SKM-1 (cell line): Measurements from ENCODE around the gene COPS7A.
A peak's percentile ranks its signal among the peaks of the same experiment; 100 is the strongest.
"Not testable (repeated sequence)": the region's sequence is repeated elsewhere in the genome, so short reads cannot be mapped to it uniquely, and the experiment has no call there.

Source experiments
- DNase-seq: peaks from one replicate; lab custom pipeline; 2025; ENCODE audit not compliant: unreplicated experiment; lab: John Stamatoyannopoulos, UW

Gene COPS7A

DNA sequence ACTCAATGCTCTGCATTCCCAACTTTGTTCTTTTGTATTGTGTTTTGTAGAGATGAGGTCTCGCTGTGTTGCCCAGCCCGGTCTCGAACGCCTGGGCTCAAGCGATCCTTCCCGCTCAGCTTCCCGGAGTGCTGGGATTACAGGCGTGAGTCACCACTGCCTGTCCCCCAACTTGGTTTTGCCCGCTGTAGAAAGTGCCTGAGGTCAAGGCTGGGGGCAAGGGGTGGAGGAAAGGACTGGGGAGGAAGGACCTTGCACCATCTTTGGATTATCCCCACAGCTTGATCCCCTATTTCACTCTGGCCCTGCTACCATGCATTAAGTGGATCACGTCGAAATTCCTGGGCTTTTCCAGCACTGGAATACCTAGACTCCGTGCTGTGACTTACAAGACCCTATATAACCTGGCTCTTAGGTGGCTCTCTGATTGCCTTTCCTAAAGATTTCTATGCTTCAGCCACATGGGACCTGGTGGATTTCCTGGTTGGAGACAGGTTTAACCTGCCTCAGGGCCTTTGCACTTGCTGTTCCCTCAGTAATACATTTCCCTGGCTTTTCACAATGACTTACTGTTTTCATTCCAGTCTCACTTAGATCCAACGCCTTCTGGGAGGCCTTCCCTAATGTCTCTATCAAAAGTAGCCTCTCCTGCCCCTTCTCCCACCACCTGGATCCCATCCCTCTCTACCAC lies 22.6 kb upstream of the COPS7A start:
- DNase-seq, result no peak

DNA sequence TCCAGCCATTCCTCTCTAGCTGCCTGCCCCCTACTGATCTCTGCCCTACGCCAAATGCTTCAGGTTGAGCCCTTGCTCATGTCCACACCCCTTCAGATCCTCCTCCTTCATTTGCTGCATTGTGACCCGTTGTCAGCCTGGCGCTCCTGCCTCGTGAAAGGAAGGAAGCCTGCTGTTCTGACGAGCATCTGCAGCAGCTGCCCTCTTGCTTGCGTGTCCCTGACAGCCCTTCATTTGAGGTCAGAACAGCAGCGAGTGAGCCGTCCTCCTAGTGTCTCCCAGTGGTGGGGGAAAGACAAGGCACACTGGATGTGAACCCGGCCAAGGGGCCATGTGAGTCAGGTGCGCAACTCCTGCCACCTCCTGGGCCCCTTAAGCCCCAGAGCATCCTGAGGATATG lies 20.2 kb upstream of the COPS7A start:
- no peak for DNase-seq

DNA sequence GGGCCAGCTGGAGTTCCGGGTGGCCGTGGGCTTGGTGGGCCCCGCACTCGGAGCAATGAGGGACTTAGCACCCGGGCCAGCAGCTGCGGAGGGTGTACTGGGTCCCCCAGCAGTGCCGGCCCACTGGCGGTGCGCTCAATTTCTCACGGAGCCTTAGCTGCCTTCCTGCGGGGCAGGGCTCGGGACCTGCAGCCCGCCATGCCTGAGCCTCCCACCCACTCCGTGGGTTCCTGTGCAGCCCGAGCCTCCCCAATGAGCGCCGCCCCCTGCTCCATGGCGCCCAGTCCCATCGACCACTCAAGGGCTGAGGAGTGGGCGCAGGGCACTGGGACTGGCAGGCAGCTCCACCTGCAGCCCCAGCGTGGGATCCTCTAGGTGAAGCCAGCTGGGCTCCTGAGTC lies 15.5 kb upstream of the COPS7A start:
- DNase-seq, result not testable (repeated sequence)

DNA sequence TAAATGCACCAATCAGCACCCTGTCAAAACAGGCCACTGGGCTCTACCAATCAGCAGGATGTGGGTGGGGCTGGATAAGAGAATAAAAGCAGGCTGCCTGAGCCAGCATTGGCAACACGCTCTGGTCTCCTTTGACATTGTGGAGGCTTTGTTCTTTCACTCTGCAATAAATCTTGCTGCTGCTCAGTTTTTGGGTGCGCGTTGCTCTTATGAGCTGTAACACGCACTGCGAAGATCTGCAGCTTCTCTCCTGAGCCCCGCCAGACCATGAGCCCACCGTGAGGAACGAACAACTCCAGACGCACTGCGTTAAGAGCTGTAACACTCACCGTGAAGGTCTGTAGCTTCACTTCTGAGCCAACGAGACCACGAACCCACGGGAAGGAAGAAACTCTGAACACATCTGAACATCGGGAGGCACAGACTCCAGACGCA lies 14.9 kb upstream of the COPS7A start:
- DNase-seq, result no peak

DNA sequence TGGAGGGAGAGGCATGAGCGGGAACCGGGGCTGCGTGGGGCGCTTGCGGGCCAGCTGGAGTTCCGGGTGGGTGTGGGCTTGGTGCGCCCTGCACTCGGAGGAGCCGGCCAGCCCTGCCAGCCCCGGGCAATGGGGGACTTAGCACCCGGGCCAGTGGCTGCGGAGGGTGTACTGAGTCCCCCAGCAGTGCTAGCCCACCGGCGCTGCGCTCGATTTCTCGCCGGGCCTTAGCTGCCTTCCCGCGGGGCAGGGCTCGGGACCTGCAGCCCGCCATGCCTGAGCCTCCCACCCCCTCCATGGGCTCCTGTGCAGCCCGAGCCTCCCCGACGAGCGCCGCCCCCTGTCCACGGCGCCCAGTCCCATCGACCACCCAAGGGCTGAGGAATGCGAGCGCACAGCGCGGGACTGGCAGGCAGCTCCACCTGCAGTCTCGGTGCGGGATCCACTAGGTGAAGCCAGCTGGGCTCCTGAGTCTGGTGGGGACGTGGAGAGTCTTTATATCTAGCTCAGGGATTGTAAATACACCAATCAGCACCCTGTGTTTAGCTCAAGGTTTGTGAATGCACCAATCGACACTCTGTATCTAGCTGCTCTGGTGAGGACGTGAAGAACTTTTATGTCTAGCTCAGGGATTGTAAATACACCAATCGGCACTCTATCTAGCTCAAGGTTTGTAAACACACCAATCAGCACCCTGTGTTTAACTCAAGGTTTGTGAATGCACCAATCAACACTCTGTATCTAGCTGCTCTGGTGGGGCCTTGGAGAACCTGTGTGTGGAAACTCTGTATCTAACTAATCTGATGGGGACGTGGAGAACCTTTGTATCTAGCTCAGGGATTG lies 7.6 kb upstream of the COPS7A start:
- DNase-seq, result not testable (repeated sequence)

DNA sequence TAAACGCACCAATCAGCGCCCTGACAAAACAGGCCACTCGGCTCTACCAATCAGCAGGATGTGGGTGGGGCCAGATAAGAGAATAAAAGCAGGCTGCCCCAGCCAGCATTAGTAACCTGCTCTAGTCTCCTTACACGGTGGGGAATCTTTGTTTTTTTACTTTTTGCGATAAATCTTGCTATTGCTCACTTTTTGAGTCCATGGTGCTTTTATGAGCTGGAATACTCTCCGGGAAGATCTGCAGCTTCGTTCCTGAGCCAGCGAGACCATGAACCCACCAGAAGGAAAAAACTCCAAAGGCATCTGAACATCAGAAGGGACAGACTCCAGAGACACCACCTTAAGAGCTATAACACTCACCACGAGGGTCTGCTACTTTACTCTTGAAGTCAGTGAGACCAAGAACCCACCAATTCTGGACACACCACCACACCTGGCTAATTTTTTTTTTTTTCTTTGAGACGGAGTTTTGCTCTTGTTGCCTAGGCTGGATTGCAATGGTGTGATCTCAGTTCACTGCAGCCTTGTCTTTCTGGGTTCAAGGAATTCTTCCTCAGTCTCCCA lies 6.9 kb upstream of the COPS7A start:
- no peak for DNase-seq

DNA sequence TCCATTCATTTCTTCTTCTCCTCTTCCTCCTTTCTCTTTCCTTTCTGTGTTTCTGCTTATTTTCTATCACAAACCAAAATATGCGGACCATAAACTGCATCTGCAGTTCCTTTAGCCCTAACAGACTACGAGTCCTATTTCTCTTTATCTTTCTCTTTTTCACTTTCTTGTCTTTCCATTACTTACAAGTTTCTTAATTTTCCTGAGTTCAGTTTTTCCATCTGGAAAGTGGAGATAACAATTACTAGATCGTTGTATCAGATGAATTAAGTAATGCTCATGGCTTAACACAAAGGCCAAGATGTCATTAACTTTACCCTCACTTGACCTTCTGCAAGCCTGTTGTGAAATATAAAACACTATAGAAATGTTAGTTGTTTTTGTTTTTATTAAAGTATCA lies 983 bp upstream of the COPS7A start:
- DNase-seq, result no peak

DNA sequence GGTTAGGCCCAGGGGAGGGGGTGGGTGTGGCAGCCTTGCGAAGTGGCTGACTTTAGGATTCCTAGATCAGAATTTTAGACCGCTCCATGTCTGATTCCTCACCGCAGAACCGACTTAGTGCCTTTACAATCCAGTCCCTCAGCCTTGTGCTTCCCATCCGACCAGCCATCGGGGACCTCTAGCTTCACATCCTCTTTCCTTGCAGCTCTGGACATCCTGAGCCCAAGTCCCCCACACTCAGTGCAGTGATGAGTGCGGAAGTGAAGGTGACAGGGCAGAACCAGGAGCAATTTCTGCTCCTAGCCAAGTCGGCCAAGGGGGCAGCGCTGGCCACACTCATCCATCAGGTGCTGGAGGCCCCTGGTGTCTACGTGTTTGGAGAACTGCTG lies 557 bp downstream of the COPS7A start:
- no peak for DNase-seq

DNA sequence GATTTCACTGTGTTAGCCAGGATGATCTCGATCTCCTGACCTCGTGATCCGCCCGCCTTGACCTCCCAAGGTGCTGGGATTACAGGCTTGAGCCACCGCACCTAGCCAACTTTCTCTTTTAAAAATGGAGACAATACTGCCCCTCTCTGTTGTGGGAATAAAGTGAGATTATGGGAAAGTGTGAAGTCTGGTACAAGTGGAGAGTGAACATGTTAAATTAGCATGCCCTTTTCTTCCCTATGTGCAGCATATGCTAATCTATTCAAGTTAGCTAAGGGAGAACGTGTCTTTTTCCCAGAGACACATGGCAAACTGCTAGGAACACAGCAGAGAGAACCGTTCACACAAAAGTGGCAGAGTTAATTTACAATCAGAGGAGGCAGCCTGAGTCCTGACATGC lies 1.5 kb downstream of the COPS7A start:
- DNase-seq, result no peak

DNA sequence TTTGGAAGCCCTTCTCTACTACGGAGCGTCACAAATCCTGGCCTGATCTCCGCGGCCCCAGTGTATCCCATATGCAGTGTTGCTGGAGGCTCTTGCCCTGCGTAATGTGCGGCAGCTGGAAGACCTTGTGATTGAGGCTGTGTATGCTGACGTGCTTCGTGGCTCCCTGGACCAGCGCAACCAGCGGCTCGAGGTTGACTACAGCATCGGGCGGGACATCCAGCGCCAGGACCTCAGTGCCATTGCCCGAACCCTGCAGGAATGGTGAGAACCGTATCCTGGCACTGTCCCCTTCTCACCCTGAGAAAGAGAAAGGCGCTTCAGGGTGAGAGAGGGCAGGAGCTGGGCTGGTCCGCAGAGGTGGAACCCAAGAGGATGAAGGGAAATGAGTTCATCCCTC lies 5.3 kb downstream of the COPS7A start:
- DNase-seq, result no peak

DNA sequence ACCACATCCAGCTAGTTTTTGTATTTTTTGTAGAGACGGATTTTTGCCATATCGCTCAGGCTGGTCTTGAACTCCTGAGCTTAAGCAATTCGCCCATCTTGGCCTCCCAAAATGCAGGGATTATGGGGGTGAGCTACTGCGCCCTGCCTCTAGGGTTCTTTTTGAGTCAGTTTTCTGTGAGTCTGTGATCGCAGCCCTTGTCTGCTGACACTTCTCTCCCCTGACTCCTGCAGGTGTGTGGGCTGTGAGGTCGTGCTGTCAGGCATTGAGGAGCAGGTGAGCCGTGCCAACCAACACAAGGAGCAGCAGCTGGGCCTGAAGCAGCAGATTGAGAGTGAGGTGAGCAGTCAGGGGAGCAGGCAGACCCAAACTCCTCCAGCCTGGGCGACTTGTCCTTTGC lies 6.3 kb downstream of the COPS7A start:
- no peak for DNase-seq

DNA sequence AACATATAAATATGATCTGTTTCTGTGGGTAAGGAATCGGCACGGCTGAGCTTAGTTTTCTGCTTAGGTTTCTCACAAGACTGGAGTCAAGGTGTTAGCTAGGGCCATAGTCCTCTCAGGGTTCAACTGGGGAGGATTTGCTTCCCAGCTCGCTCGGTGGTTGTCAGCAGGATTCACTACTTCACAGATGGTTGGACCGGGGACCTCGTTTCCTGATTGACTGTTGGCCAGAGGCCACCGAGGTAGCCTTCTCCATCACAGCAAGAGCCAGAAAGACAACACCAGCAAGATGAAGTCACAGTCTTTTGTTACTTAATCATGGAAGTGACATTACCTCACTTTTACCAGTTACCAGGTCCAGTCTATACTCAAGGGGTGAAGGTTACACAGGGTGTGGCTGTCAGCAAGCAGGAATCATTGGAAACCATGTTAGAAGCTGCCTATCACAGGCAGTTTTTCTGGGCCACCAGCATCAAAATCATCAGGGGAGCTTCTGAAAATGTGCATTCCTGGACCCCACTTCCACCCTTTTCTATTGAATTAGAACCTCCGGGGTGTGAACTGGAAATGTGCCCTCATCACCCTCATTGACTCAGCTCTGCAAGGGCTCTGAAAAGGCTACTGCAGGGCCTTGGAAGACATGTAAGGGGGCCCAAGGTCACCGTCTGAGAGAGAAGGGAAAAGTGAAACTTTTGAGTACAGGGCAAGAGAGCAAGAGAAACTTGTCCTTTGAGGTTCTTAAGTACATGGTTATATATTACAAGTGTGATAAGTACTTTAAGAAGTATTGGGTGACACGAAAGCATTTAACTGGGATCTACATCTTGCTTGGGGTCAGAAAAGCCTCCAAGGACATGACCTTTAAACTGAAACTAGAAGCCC lies 10.9 kb downstream of the COPS7A start:
- no peak for DNase-seq

DNA sequence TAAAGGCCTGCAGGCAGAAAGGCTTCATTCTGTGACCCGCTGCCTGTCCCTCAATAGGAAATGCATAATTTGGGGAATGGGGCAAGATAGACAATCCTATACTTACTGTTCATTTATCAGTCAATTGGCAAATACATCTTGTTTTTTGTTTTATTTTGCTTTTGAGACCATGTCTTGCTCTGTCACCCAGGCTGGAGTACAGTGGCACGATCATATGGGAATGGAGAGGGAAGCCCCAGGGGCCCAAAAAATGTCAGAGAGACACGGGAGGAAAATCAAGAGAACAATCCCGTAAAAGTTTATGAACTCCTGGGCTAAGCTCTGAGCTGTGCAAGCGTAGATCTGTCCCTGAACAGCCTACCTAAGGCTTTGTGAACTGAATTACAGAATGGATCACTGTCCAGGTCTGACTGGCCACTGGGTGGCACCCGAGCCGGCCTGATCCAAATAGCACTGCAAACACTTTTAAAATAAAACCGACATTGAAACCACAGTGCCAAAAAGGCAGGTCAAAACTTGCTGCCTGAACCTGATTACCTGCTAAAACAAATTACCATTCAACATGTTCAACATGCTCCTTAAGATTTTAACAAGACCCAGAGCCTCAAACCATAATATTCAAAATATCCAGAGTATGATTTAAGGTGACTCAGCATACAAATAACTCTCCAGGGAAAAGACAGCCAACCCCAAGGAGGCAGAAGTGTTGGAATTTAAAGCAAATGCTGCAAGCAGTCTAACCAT lies 11.8 kb downstream of the COPS7A start:
- DNase-seq, result no peak

DNA sequence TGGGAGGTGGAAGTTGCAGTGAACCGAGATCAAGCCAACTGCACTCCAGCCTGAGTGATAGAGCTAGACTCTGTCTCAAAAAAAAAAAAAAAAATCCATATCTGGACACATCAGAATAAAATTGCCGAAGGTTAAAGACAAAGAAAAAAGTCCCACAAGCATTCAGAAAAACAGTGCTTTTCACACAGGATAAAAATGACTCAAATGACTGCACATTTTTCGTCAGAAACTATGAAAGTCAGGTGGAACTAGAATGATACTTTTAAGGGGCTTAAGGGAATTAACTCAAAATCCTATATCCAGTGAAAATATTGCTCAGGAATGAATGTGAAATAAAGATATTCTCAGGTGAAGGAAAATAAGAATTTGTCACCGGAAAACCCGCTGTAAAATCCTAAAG lies 12.9 kb downstream of the COPS7A start:
- no peak for DNase-seq

DNA sequence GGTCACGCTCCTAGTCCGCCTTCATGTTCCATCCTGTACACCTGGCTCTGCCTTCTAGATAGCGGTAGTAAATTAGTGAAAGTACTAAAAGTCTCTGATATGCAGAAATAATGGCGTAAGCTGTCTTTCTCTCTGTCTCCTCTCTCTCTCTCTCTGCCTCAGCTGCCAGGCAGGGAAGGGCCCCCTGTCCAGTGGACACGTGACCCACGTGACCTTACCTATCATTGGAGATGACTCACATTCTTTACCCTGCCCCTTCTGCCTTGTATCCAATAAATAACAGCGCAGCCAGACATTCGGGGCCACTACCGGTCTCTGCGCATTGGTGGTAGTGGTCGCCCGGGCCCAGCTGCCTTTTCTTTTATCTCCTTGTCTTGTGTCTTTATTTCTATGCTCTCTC lies 18.2 kb downstream of the COPS7A start:
- not testable (repeated sequence) for DNase-seq

DNA sequence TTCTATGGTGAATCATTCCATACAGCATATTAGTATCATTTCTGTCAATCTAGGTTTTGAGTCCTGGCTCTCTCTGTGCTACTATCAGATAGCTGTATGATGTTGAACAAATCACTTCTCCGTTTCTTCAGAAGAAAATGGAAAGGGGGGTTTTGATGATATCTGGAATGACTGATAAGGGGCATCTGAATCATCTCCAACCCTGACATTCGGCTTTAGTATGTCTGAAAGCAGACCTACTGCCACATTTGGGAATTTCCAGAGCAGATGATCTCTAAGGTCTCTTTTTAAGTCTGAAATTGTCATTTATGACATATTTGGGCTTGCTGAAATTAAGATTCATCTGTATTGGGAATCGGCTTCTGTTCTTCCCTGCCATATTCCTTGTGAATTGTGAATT lies 19.0 kb downstream of the COPS7A start:
- DNase-seq, result no peak

DNA sequence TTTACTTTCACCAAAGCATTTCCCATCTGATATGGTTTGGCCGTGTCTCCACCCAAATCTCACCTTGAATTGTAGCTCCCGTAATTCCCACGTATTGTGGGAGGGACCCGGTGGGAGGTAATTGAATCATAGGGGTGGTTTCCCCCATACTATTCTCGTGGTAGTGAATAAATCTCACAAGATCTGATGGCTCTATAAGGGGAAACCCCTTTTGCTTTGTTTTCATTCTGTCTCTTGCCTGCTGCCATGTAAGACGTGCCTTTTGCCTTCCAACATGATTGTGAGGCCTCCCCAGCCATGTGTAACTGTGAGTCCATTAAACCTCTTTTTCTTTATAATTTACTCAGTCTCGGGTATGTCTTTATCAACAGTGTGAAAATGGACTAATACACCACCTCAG lies 19.5 kb downstream of the COPS7A start:
- not testable (repeated sequence) for DNase-seq

DNA sequence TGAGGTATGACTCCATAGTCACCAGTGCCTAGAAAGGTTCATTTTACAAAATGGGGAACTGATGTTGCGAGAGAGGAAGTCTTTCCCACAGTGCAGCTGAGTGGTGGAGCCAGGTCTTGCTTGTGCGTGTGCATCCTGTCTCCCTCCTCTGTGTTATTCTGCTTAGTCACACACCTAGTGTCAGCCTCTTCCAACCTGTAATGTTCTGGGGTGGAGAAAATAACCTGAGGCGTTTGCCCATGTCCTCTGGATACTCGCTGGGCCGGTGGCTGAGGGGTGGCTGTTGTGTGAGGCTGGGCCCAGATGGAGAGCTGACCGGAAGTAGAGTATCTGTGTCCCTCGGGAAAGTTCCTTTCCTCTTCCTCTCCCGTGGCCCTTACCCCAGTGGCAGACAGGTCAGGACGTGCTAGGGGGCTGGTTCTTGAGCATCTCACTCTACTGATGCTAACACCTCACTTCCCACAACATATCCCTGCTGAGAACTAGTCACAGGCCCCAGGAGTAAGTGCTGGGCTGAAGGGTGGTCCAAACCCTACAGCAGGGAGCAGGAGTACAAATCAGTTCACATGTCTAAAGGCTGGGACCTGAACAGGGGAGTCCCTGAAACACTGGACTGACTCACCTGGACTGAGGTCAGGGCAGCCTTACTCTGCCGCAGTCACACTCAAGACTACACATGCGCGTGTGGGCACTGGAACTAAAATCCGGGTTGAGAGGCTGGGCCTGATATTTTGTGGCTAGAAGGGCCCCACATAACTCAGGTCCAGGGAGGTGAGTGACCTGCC lies 22.1 kb downstream of the COPS7A start:
- peak; percentile 64 for DNase-seq

DNA sequence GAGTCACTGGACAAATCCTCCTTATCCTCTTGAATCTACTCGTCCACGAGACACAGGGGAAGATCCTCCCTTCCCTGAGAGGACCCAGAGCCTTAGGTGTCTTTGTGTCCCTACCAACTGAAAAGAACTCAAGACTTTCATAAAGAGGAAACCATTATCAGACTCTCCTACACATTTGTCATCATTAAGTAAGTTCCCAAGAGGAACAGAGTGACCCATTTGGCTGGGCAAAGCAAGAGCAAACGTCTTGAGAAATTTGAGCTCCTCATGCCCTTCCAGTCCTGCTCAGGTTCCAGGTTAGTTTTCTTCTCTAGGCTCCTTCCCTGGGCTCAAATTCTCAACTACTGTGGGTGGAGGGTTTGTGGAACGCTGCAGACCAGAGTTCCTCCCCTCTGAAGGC lies 23.4 kb downstream of the COPS7A start:
- no peak for DNase-seq

DNA sequence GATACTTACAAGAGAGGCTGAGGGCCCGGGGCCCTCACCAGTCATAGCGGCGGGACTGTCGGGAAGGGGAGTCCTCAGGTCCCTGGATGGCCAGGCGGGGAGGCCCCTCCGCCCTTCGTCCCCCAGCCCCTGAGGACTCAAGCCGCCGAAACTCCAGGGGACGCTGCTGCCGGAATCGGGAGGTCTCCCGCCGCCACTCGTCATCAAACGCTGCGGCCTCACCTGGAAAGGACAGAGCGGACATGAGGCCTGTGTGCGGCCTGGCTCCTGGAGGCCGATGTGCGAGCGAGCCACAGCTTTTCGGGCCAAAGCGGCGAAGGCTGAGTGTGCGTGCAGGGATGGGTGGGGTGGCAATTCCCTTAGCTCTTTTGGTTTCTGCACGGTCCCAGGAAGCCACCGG lies 24.9 kb downstream of the COPS7A start:
- no peak for DNase-seq
